B cell (primary cell): Measurements from ENCODE around the gene INSM1. TPM values are rescaled to one million over a fixed set of nuclear protein-coding genes. Genes with fewer than 3 reads are reported as not detected.

Experiments used
- ATAC-seq: fragments of 200-7000 bp; cut with Tn5 transposase; one replicate; pipeline ENCODE4 v1.10.0; 2021; ENCODE audit warnings: low read depth, mild to moderate bottlenecking, moderate number of reproducible peaks, moderate library complexity
- CTCF ChIA-PET: fragments of 350-600 bp; sonication (Branson Sonifier 250); formaldehyde crosslinking; loops from one replicate; lab custom pipeline; 2021; ENCODE audit warnings: antibody characterized with exemption, inconsistent platforms; lab: Charles Lee
- POLR2A ChIA-PET: fragments of 350-600 bp; sonication (Branson Sonifier 250); formaldehyde crosslinking; loops from one replicate; lab custom pipeline; 2021; ENCODE audit warnings: antibody characterized with exemption; lab: Charles Lee
- DNase-seq: peaks from one replicate; pipeline ENCODE4 v3.0.0; 2013
- H2AFZ ChIP-seq: 2 replicates; pipeline ENCODE4 v1.6.1; 2012; ENCODE audit warnings: mild to moderate bottlenecking, low read depth, low read length; ENCODE audit not compliant: insufficient read depth, poor library complexity, severe bottlenecking
- H3K27ac ChIP-seq, 2 donors: 1 replicate in 1 of 2; 2 replicates in 1 of 2; pipeline ENCODE4 v1.5.1; 2012 to 2013; ENCODE audit warnings: low read length in 2 of 2, mild to moderate bottlenecking in 2 of 2, moderate library complexity in 1 of 2
- H3K27me3 ChIP-seq, 4 experiments: fragments of 200-600 bp in 1 of 4; sonication (generic) in 1 of 4; replicated peaks in 1 of 4; 1 replicate in 2 of 4; 2 replicates in 2 of 4; pipeline versions ENCODE4 v1.6.1 to v1.7.0; 2013 to 2016; ENCODE audit warnings: low read length in 3 of 4, mild to moderate bottlenecking in 2 of 4, mixed read lengths in 1 of 4, moderate library complexity in 1 of 4; ENCODE audit not compliant: insufficient read depth in 4 of 4, control insufficient read depth in 3 of 4; ENCODE audit errors: control extremely low read depth in 1 of 4
- H3K36me3 ChIP-seq, 2 experiments: replicated peaks in 1 of 2; 1 replicate in 1 of 2; 2 replicates in 1 of 2; pipeline versions ENCODE4 v1.6.1 to v1.7.1; 2013; ENCODE audit warnings: low read length in 1 of 2; ENCODE audit not compliant: insufficient read depth in 2 of 2, control insufficient read depth in 1 of 2; ENCODE audit errors: control extremely low read depth in 1 of 2, extremely low read depth in 1 of 2
- H3K4me1 ChIP-seq, 2 donors: fragments of 200-600 bp in 1 of 2; sonication (generic) in 1 of 2; 1 replicate in 1 of 2; 2 replicates in 1 of 2; pipeline versions ENCODE4 v1.5.1 to v1.6.1; 2013 to 2017; ENCODE audit warnings: low read length in 2 of 2; ENCODE audit not compliant: control insufficient read depth in 2 of 2, insufficient read depth in 2 of 2
- H3K4me2 ChIP-seq: replicated peaks from 2 replicates; pipeline ENCODE3; 2012; ENCODE audit warnings: mild to moderate bottlenecking, low read depth, low read length; ENCODE audit not compliant: poor library complexity, severe bottlenecking
- H3K4me3 ChIP-seq, 5 experiments: fragments of 200-600 bp in 1 of 5; sonication (generic) in 1 of 5; 1 replicate in 3 of 5; 2 replicates in 2 of 5; pipeline versions ENCODE4 v1.5.1 to v1.7.0; 2011 to 2016; ENCODE audit warnings: low read length in 4 of 5, mild to moderate bottlenecking in 4 of 5, low read depth in 2 of 5, control low read depth in 1 of 5, moderate library complexity in 1 of 5; ENCODE audit not compliant: insufficient read depth in 1 of 5; ENCODE audit errors: control extremely low read depth in 1 of 5, extremely low read depth in 1 of 5
- H3K79me2 ChIP-seq: fragments of 200-600 bp; sonication (generic); one replicate; pipeline ENCODE4 v1.6.0; 2016; ENCODE audit warnings: low read length; ENCODE audit not compliant: control insufficient read depth, insufficient read depth
- H3K9ac ChIP-seq: fragments of 200-600 bp; sonication (generic); 2 replicates; pipeline ENCODE4 v1.6.1; 2017; ENCODE audit warnings: mild to moderate bottlenecking, low read length, moderate library complexity
- H3K9me3 ChIP-seq, 3 donors: one replicate each; pipeline versions ENCODE4 v1.6.1 to v1.7.1; 2013; ENCODE audit warnings: low read length in 2 of 3; ENCODE audit not compliant: control insufficient read depth in 2 of 3, insufficient read depth in 1 of 3; ENCODE audit errors: control extremely low read depth in 1 of 3
- H4K20me1 ChIP-seq: 2 replicates; pipeline ENCODE4 v1.6.0; 2012; ENCODE audit warnings: mild to moderate bottlenecking, low read length; ENCODE audit not compliant: insufficient read depth, control insufficient read depth, poor library complexity, severe bottlenecking
- H3K27ac Mint-ChIP-seq: one replicate; pipeline ENCODE4 v1.8.0; 2021; ENCODE audit warnings: mixed read lengths
- H3K27me3 Mint-ChIP-seq: one replicate; pipeline ENCODE4 v1.8.0; 2021; ENCODE audit warnings: mixed read lengths
- H3K4me1 Mint-ChIP-seq: one replicate; pipeline ENCODE4 v1.8.0; 2021; ENCODE audit warnings: mixed read lengths
- H3K4me3 Mint-ChIP-seq: one replicate; pipeline ENCODE4 v1.8.0; 2021; ENCODE audit warnings: mixed read lengths
- H3K9me3 Mint-ChIP-seq: one replicate; pipeline ENCODE4 v1.8.0; 2022; ENCODE audit warnings: mixed read lengths; ENCODE audit not compliant: insufficient read depth
- EZH2 ChIP-seq: IDR thresholded peaks from 2 replicates; pipeline ENCODE4 v1.6.1; 2012; ENCODE audit warnings: borderline replicate concordance, low read depth, mild to moderate bottlenecking, moderate library complexity, low read length; ENCODE audit not compliant: insufficient read depth, poor library complexity, severe bottlenecking
- WGBS: methylation state at CpG from one replicate; pipeline ENCODE4 v1.1.5; 2013; ENCODE audit warnings: missing lambda C conversion rate; ENCODE audit not compliant: insufficient coverage; 5-methylcytosine and 5-hydroxymethylcytosine counted together
- intact Hi-C: fragments of 100-400 bp; cut with micrococcal nuclease; formaldehyde crosslinking; loops from one replicate; pipeline ENCODE4 v1.10.0; 2022
- polyA plus RNA-seq: library from polyadenylated mRNA; depleted of rRNA; stranded (reverse); fragments of >200 nt; gene quantifications from 2 replicates; pipeline ENCODE4 v1.2.3, GENCODE V29; 2012
- total RNA-seq, 2 donors: library from RNA; stranded (reverse); fragments of 120-200 nt in 1 of 2; gene quantifications; 1 replicate in 1 of 2; 2 replicates in 1 of 2; pipeline versions ENCODE4 v1.2.3 to v1.2.4, GENCODE V29; 2013 to 2022
- TF ChIP-seq, protein P1 (sequence below): fragments of 200-600 bp; IDR thresholded peaks from one replicate; pipeline ENCODE4 v1.8.0; 2022; ENCODE audit warnings: antibody characterized with exemption, mild to moderate bottlenecking

INSM1 gene
- total and polyA plus RNA-seq, 2 donors (not counting 1 experiment from before 2014, with no cell fraction given), result not detected

DNA sequence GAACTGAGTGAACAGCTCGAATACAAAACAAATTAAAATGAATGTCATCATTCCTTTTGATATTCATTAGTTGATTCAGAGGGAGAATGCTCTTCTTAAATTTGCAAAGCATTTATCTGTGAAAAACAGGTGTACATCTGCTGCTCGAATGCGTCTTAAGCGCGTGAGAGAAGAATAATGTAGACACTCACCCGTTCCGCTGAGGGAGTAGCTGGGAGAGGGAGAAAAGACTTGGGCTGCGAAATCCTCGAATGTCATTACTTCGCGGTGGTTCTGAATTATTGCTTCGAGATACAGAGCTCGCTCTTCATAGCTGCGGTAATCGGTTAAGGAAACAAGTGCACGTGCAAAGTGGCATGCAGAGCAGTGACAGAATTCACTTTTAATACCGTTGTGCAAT, 43.9 kb downstream of the INSM1 start:
- no peak overlapping the region for H3K4me3 Mint-ChIP-seq
- H3K27me3 Mint-ChIP-seq, result no peaks in the 10 kb centered on the region
- Histone ChIP-seq H3K79me2 (no peaks in the 10 kb centered on the region), H3K27me3 (no peaks in the 10 kb centered on the region), H3K4me1 (no peaks in the 10 kb centered on the region), H2AFZ (no peak overlapping the region), H3K27ac (no peak overlapping the region), H3K4me3 (no peak overlapping the region), H3K4me2 (no peak overlapping the region), H3K9ac (no peak overlapping the region), H3K36me3 (peaks cover 0 to 4% of the 10 kb centered on the region in 2 experiments), H4K20me1 (no peaks in the 10 kb centered on the region), H3K9me3 (no peaks in the 10 kb centered on the region)
- H3K9me3 Mint-ChIP-seq, result no peaks in the 10 kb centered on the region
- peaks cover 5% of the 10 kb centered on the region for H3K4me1 Mint-ChIP-seq
- TF ChIP-seq, protein P1, sequence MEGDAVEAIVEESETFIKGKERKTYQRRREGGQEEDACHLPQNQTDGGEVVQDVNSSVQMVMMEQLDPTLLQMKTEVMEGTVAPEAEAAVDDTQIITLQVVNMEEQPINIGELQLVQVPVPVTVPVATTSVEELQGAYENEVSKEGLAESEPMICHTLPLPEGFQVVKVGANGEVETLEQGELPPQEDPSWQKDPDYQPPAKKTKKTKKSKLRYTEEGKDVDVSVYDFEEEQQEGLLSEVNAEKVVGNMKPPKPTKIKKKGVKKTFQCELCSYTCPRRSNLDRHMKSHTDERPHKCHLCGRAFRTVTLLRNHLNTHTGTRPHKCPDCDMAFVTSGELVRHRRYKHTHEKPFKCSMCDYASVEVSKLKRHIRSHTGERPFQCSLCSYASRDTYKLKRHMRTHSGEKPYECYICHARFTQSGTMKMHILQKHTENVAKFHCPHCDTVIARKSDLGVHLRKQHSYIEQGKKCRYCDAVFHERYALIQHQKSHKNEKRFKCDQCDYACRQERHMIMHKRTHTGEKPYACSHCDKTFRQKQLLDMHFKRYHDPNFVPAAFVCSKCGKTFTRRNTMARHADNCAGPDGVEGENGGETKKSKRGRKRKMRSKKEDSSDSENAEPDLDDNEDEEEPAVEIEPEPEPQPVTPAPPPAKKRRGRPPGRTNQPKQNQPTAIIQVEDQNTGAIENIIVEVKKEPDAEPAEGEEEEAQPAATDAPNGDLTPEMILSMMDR, result no peak
- TF ChIP-seq EZH2, result no peak
- ChIA-PET CTCF (no interaction called here), POLR2A (no interaction called here)
- WGBS, result 100% methylated on average over 15 of the region's 17 CpGs
- no peak for DNase-seq
- no peak overlapping the region for H3K27ac Mint-ChIP-seq
- intact Hi-C loops, result no loop called here
- ATAC-seq, result no peak

DNA sequence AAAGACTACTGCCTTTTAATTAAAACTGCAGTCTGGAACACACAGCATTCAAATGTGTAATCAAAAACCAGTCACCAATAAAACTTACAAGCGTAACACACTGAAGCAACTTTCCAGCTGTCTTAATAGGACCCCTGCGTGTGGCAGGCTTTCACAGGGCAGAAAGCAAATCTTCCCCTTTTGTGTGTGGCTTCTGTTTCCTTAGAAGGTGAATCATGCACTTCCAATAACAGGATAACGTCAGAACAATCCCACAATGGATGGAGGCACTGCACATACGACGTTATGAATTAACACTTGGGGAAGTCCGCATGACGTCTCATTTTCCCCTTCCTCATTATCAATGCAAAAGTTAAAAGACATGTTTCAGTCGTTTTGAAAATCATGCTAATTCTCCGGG, 44.8 kb downstream of the INSM1 start:
- Histone ChIP-seq H3K79me2 (no peaks in the 10 kb centered on the region), H3K9ac (no peak overlapping the region), H3K36me3 (peaks cover 3 to 4% of the 10 kb centered on the region in 2 experiments), H2AFZ (no peak overlapping the region), H3K27ac (no peak overlapping the region), H3K4me3 (no peak overlapping the region), H3K27me3 (no peaks in the 10 kb centered on the region), H3K9me3 (no peaks in the 10 kb centered on the region), H3K4me2 (no peak overlapping the region), H3K4me1 (no peaks in the 10 kb centered on the region), H4K20me1 (no peaks in the 10 kb centered on the region)
- POLR2A ChIA-PET, result no interaction called here
- Mint-ChIP-seq H3K9me3 (no peaks in the 10 kb centered on the region), H3K4me1 (peaks cover 5% of the 10 kb centered on the region), H3K4me3 (no peak overlapping the region), H3K27ac (no peak overlapping the region), H3K27me3 (no peaks in the 10 kb centered on the region)
- intact Hi-C loops, result no loop called here
- 61% methylated on average over 8 of the region's 9 CpGs for WGBS
- CTCF ChIA-PET, result no interaction called here
- no peak for TF ChIP-seq EZH2
- TF ChIP-seq, protein P1, result no peak
- DNase-seq (no peak), ATAC-seq (no peak)
